Measurements from ENCODE around the gene YPEL3. TPM values are rescaled to one million over a fixed set of nuclear protein-coding genes. Genes with fewer than 3 reads are reported as not detected.

Gene YPEL3
- total RNA-seq, 2 donors from 2014 or later = 28.3 to 84.8 TPM

- intact Hi-C loops (cut with DNase I) = no loop called here
- DNase-seq = no peak
- no peak overlapping the region for H3K27ac ChIP-seq
- no peak overlapping the region for H3K4me3 ChIP-seq
- 66 to 78% methylated on average over 13 of the region's 13 CpGs for WGBS, 2 donors
- H3K27me3 ChIP-seq = no peaks in the 10 kb centered on the region
- no peaks in the 10 kb centered on the region for H3K36me3 ChIP-seq (replicated peaks in 1 of 2; ENCODE audit: insufficient read depth in 1 of 2, low read depth in 2 of 2)
- TF ChIP-seq, protein P1, sequence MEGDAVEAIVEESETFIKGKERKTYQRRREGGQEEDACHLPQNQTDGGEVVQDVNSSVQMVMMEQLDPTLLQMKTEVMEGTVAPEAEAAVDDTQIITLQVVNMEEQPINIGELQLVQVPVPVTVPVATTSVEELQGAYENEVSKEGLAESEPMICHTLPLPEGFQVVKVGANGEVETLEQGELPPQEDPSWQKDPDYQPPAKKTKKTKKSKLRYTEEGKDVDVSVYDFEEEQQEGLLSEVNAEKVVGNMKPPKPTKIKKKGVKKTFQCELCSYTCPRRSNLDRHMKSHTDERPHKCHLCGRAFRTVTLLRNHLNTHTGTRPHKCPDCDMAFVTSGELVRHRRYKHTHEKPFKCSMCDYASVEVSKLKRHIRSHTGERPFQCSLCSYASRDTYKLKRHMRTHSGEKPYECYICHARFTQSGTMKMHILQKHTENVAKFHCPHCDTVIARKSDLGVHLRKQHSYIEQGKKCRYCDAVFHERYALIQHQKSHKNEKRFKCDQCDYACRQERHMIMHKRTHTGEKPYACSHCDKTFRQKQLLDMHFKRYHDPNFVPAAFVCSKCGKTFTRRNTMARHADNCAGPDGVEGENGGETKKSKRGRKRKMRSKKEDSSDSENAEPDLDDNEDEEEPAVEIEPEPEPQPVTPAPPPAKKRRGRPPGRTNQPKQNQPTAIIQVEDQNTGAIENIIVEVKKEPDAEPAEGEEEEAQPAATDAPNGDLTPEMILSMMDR (IDR thresholded peaks at IDR 0.05) = no peak
- TF ChIP-seq POLR2A (IDR thresholded peaks at IDR 0.05) = no peak
- H3K4me1 ChIP-seq = no peaks in the 10 kb centered on the region
- no peak for ATAC-seq
- H3K9me3 ChIP-seq = no peaks in the 10 kb centered on the region
These were observed 46.8 kb upstream of the YPEL3 start for GRCh38 chr16:30142672-30143346.

DNA sequence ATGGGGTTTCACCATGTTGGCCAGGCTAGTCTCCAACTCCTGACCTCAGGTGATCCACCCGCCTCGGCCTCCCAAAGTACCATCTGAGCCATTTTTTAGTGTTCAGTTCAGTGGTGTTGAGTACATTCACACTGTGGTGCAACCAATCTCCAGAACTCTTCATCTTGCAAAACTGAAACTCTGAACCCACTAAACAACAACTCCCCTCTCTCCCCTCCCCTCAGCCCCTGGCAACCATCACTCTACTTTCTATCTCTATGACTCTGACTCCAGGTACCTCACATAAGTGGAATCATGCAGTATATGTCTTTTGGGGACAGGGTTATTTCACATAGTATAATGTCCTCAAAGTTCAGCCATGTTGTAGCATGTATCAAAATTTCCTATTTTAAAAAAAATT, 45.7 kb upstream of the YPEL3 start:
- Histone ChIP-seq H3K4me3 (no peak overlapping the region), H3K9me3 (no peaks in the 10 kb centered on the region), H3K27me3 (no peaks in the 10 kb centered on the region), H3K27ac (no peak overlapping the region), H3K4me1 (no peaks in the 10 kb centered on the region), H3K36me3 (replicated peaks in 1 of 2; ENCODE audit: insufficient read depth in 1 of 2, low read depth in 2 of 2) (no peaks in the 10 kb centered on the region)
- DNase-seq (no peak), ATAC-seq (no peak)
- TF ChIP-seq, protein P1 (IDR thresholded peaks at IDR 0.05) = no peak
- TF ChIP-seq POLR2A (IDR thresholded peaks at IDR 0.05) = no peak
- 92 to 100% methylated on average over 2 of the region's 2 CpGs for WGBS, 2 donors
- intact Hi-C loops (cut with DNase I) = no loop called here

GRCh38 chr16:30139583-30140481, 43.8 kb upstream of the YPEL3 start:
- no peaks in the 10 kb centered on the region for H3K36me3 ChIP-seq (replicated peaks in 1 of 2; ENCODE audit: insufficient read depth in 1 of 2, low read depth in 2 of 2)
- ATAC-seq = no peak
- H3K4me3 ChIP-seq = no peak overlapping the region
- no peak for TF ChIP-seq POLR2A (IDR thresholded peaks at IDR 0.05)
- TF ChIP-seq, protein P1 (IDR thresholded peaks at IDR 0.05) = no peak
- no peak for DNase-seq
- no peaks in the 10 kb centered on the region for H3K4me1 ChIP-seq
- WGBS, 2 donors = 59 to 75% methylated on average over 13 of the region's 13 CpGs
- H3K9me3 ChIP-seq = no peaks in the 10 kb centered on the region
- H3K27me3 ChIP-seq = no peaks in the 10 kb centered on the region
- H3K27ac ChIP-seq = no peak overlapping the region
- intact Hi-C loops (cut with DNase I) = no loop called here

- no peaks in the 10 kb centered on the region for H3K36me3 ChIP-seq (replicated peaks in 1 of 2; ENCODE audit: insufficient read depth in 1 of 2, low read depth in 2 of 2)
- H3K4me3 ChIP-seq = no peak overlapping the region
- H3K9me3 ChIP-seq = no peaks in the 10 kb centered on the region
- no peak overlapping the region for H3K27ac ChIP-seq
- no peak for ATAC-seq
- H3K27me3 ChIP-seq = no peaks in the 10 kb centered on the region
- no peak for DNase-seq
- intact Hi-C loops (cut with DNase I) = no loop called here
- 71 to 76% methylated on average over 8 of the region's 8 CpGs for WGBS, 2 donors
- no peaks in the 10 kb centered on the region for H3K4me1 ChIP-seq
- TF ChIP-seq POLR2A (IDR thresholded peaks at IDR 0.05) = no peak
- TF ChIP-seq, protein P1 (IDR thresholded peaks at IDR 0.05) = no peak
These were observed 41.9 kb upstream of the YPEL3 start for GRCh38 chr16:30137897-30138296.

Data from body of pancreas (tissue), 4 donors.